RWPE2 (cell line): Measurements from ENCODE around the gene KDF1.

ENCODE experiments used
- ATAC-seq: fragments of 200-7000 bp; cut with Tn5 transposase; 3 replicates; pipeline ENCODE4 v1.9.1; 2021; ENCODE audit warnings: low read depth
- DNase-seq: peaks from one replicate; pipeline ENCODE4 v3.0.0-alpha.2; 2020; ENCODE audit warnings: low spot score
- H3K27ac ChIP-seq: fragments of 450-650 bp; 2 replicates; pipeline ENCODE4 v1.5.1; 2017; ENCODE audit warnings: mild to moderate bottlenecking; ENCODE audit not compliant: poor library complexity, severe bottlenecking
- H3K27me3 ChIP-seq: fragments of 250-450 bp; sonication (Bioruptor Pico); 2 replicates; pipeline ENCODE4 v1.5.1; 2021; ENCODE audit warnings: mild to moderate bottlenecking, moderate library complexity; ENCODE audit not compliant: insufficient read depth, poor library complexity, severe bottlenecking
- H3K36me3 ChIP-seq: fragments of 250-450 bp; sonication (Bioruptor Pico); 2 replicates; pipeline ENCODE4 v1.5.1; 2020; ENCODE audit warnings: low read depth, mild to moderate bottlenecking, moderate library complexity
- H3K4me1 ChIP-seq: fragments of 250-450 bp; sonication (Bioruptor Pico); 2 replicates; pipeline ENCODE4 v1.5.1; 2021; ENCODE audit warnings: mild to moderate bottlenecking, moderate library complexity; ENCODE audit not compliant: insufficient read depth, poor library complexity, severe bottlenecking
- H3K4me3 ChIP-seq: fragments of 250-450 bp; sonication (Bioruptor Pico); 2 replicates; pipeline ENCODE4 v1.5.1; 2021; ENCODE audit warnings: mild to moderate bottlenecking, moderate library complexity; ENCODE audit not compliant: severe bottlenecking
- H3K9me3 ChIP-seq: fragments of 250-450 bp; sonication (Bioruptor Pico); 2 replicates; pipeline ENCODE4 v1.5.1; 2021; ENCODE audit warnings: mild to moderate bottlenecking, moderate library complexity; ENCODE audit not compliant: severe bottlenecking
- CTCF ChIP-seq: fragments of 450-650 bp; IDR thresholded peaks from one replicate; pipeline ENCODE4 v1.5.1; 2017; ENCODE audit warnings: mild to moderate bottlenecking, moderate library complexity; ENCODE audit not compliant: poor library complexity, severe bottlenecking

Gene KDF1

GRCh38 chr1:27005648-27006496, 45.6 kb upstream of the KDF1 start:
- Histone ChIP-seq H3K4me3 (no peak overlapping the region), H3K36me3 (peaks cover 50% of the 10 kb centered on the region), H3K27ac (peak overlapping the region; percentile 98), H3K9me3 (no peaks in the 10 kb centered on the region), H3K4me1 (peaks cover 55% of the 10 kb centered on the region), H3K27me3 (no peaks in the 10 kb centered on the region)
- no peak for TF ChIP-seq CTCF
- DNase-seq (peak; percentile 86), ATAC-seq (peak; percentile 45)

- TF ChIP-seq CTCF, result no peak
- no peak overlapping the region for H3K4me3 ChIP-seq
- H3K36me3 ChIP-seq, result peaks cover 55% of the 10 kb centered on the region
- no peaks in the 10 kb centered on the region for H3K27me3 ChIP-seq
- no peak for DNase-seq
- H3K27ac ChIP-seq, result peak overlapping the region; percentile 98
- peaks cover 62% of the 10 kb centered on the region for H3K4me1 ChIP-seq
- no peak for ATAC-seq
- no peaks in the 10 kb centered on the region for H3K9me3 ChIP-seq
Observed at GRCh38 chr1:27005166-27005530, 44.9 kb upstream of the KDF1 start.

GRCh38 chr1:27004471-27005165, 44.4 kb upstream of the KDF1 start:
- peaks cover 66% of the 10 kb centered on the region for H3K4me1 ChIP-seq
- DNase-seq (no peak), ATAC-seq (no peak)
- TF ChIP-seq CTCF, result no peak
- peak overlapping the region; percentile 98 for H3K27ac ChIP-seq
- H3K4me3 ChIP-seq, result no peak overlapping the region
- H3K27me3 ChIP-seq, result no peaks in the 10 kb centered on the region
- no peaks in the 10 kb centered on the region for H3K9me3 ChIP-seq
- peaks cover 60% of the 10 kb centered on the region for H3K36me3 ChIP-seq

GRCh38 chr1:27003745-27004470, 43.6 kb upstream of the KDF1 start:
- Histone ChIP-seq H3K9me3 (no peaks in the 10 kb centered on the region), H3K36me3 (peaks cover 60% of the 10 kb centered on the region), H3K4me1 (peaks cover 63% of the 10 kb centered on the region), H3K27me3 (no peaks in the 10 kb centered on the region), H3K27ac (peak overlapping the region; percentile 98), H3K4me3 (no peak overlapping the region)
- TF ChIP-seq CTCF, result no peak
- DNase-seq, result no peak
- no peak for ATAC-seq
